Thyroid gland (tissue), 4 donors: ENCODE results near the gene MICOS13. TPM values are rescaled to one million over a fixed set of nuclear protein-coding genes. Genes with fewer than 3 reads are reported as not detected.

Experiments
- DNase-seq, 2 donors: peaks; one replicate each; pipeline ENCODE4 v3.0.0-alpha.2; 2019
- H3K27ac ChIP-seq, 3 donors: fragments of 200-600 bp; sonication (generic); 1 replicate in 2 of 3; 2 replicates in 1 of 3; pipeline ENCODE4 v1.5.1; 2016 to 2019; ENCODE audit warnings: mild to moderate bottlenecking in 1 of 3, moderate library complexity in 1 of 3
- H3K27me3 ChIP-seq: fragments of 200-600 bp; sonication (generic); one replicate; pipeline ENCODE4 v1.5.1; 2019
- H3K36me3 ChIP-seq, 2 donors: fragments of 200-600 bp; sonication (generic); one replicate each; pipeline ENCODE4 v1.5.1; 2016 to 2019
- H3K4me1 ChIP-seq, 2 donors: fragments of 200-600 bp; sonication (generic); one replicate each; pipeline ENCODE4 v1.5.1; 2017 to 2019
- H3K4me3 ChIP-seq, 3 donors: fragments of 200-600 bp; sonication (generic); replicated peaks in 1 of 3; 1 replicate in 2 of 3; 2 replicates in 1 of 3; pipeline ENCODE4 v1.5.1; 2016; ENCODE audit warnings: mild to moderate bottlenecking in 1 of 3
- H3K9me3 ChIP-seq: fragments of 200-600 bp; sonication (generic); one replicate; pipeline ENCODE4 v1.5.1; 2017
- CTCF ChIP-seq, 6 experiments: fragments of 200-600 bp in 3 of 6; fragments of 450-650 bp in 3 of 6; sonication (generic) in 3 of 6; IDR thresholded peaks; one replicate each; pipeline ENCODE4 v1.5.1; 2016 to 2019; ENCODE audit warnings: antibody characterized with exemption in 6 of 6, mild to moderate bottlenecking in 2 of 6, inconsistent platforms in 1 of 6, moderate library complexity in 1 of 6
- POLR2A ChIP-seq, 2 donors: fragments of 450-650 bp; IDR thresholded peaks; one replicate each; pipeline ENCODE4 v1.6.1; 2017; ENCODE audit warnings: antibody characterized with exemption in 2 of 2, mild to moderate bottlenecking in 2 of 2, moderate library complexity in 1 of 2
- WGBS, 2 donors: methylation state at CpG; one replicate each; pipeline ENCODE4 v1.1.5; 2017; 5-methylcytosine and 5-hydroxymethylcytosine counted together
- intact Hi-C: fragments of 100-400 bp; cut with DNase I; formaldehyde crosslinking; loops from one replicate; pipeline ENCODE4 v1.15.1; 2023
- total RNA-seq, 4 donors: library from RNA; depleted of rRNA; stranded (reverse); fragments of >200 nt; gene quantifications; one replicate each; pipeline ENCODE4 v1.2.3, GENCODE V29; 2016

MICOS13 gene
- total RNA-seq, 4 donors from 2014 or later = 20.1 to 68.3 (median 47.2) TPM

GRCh38 chr19:5694956-5695648, 14.8 kb upstream of the MICOS13 start:
- no peak overlapping the region for H3K27ac ChIP-seq
- H3K36me3 ChIP-seq = peaks cover 55 to 66% of the 10 kb centered on the region in 2 donors
- TF ChIP-seq POLR2A (IDR thresholded peaks at IDR 0.05) (no peak), CTCF (IDR thresholded peaks at IDR 0.05) (no peak)
- H3K4me1 ChIP-seq = peaks cover 9 to 12% of the 10 kb centered on the region in 2 donors
- no peak overlapping the region for H3K4me3 ChIP-seq
- intact Hi-C loops = loop anchor here (10.0 kb wide), 1 partner anchor 70 kb away; the partner anchor contains the start of genes SAFB and SAFB2
- 90 to 93% methylated on average over 7 to 8 of the region's 8 CpGs for WGBS, 2 donors
- DNase-seq = no peak
- no peaks in the 10 kb centered on the region for H3K27me3 ChIP-seq
- no peaks in the 10 kb centered on the region for H3K9me3 ChIP-seq

GRCh38 chr19:5694167-5694955, 14.0 kb upstream of the MICOS13 start:
- TF ChIP-seq CTCF (IDR thresholded peaks at IDR 0.05) (no peak), POLR2A (IDR thresholded peaks at IDR 0.05) (no peak)
- intact Hi-C loops = loop anchor here (10.0 kb wide), 1 partner anchor 70 kb away; the partner anchor contains the start of genes SAFB and SAFB2

GRCh38 chr19:5693195-5694166, 13.2 kb upstream of the MICOS13 start:
- Histone ChIP-seq H3K9me3 (no peaks in the 10 kb centered on the region), H3K4me1 (peaks cover 13 to 15% of the 10 kb centered on the region in 2 donors), H3K27me3 (no peaks in the 10 kb centered on the region), H3K4me3 (no peak overlapping the region), H3K27ac (no peak overlapping the region), H3K36me3 (peaks cover 52% of the 10 kb centered on the region in 2 donors)
- no peak for DNase-seq
- intact Hi-C loops = loop anchor here (10.0 kb wide), 1 partner anchor 69 kb away; the partner anchor contains the start of genes SAFB and SAFB2
- TF ChIP-seq POLR2A (IDR thresholded peaks at IDR 0.05) (no peak), CTCF (IDR thresholded peaks at IDR 0.05) (no peak)
- WGBS, 2 donors = 91 to 93% methylated on average over 35 to 37 of the region's 39 CpGs

More at GRCh38 chr19:5694167-5694955, 14.0 kb upstream of the MICOS13 start:
- DNase-seq = no peak
- no peaks in the 10 kb centered on the region for H3K27me3 ChIP-seq
- 89 to 95% methylated on average over 43 to 45 of the region's 45 CpGs for WGBS, 2 donors
- H3K36me3 ChIP-seq = peaks cover 55 to 61% of the 10 kb centered on the region in 2 donors
- H3K4me1 ChIP-seq = peaks cover 13 to 15% of the 10 kb centered on the region in 2 donors
- no peaks in the 10 kb centered on the region for H3K9me3 ChIP-seq
- no peak overlapping the region for H3K4me3 ChIP-seq
- no peak overlapping the region for H3K27ac ChIP-seq

- intact Hi-C loops = loop anchor here (10.0 kb wide), 1 partner anchor 68 kb away; the partner anchor contains the start of genes SAFB and SAFB2
- TF ChIP-seq CTCF (IDR thresholded peaks at IDR 0.05) (no peak), POLR2A (IDR thresholded peaks at IDR 0.05) (no peak)
- H3K4me1 ChIP-seq = peaks cover 13 to 15% of the 10 kb centered on the region in 2 donors
- H3K9me3 ChIP-seq = no peaks in the 10 kb centered on the region
- no peak overlapping the region for H3K4me3 ChIP-seq
- peaks cover 47 to 48% of the 10 kb centered on the region in 2 donors for H3K36me3 ChIP-seq
- no peak for DNase-seq
- 72 to 83% methylated on average over 7 of the region's 7 CpGs for WGBS, 2 donors
- no peaks in the 10 kb centered on the region for H3K27me3 ChIP-seq
- no peak overlapping the region for H3K27ac ChIP-seq
These were observed 12.4 kb upstream of the MICOS13 start for GRCh38 chr19:5692723-5693194.
